Endothelial cell of umbilical vein (primary cell): Measurements from ENCODE around the gene OR52M1. TPM values are rescaled to one million over a fixed set of nuclear protein-coding genes. Genes with fewer than 3 reads are reported as not detected.

ENCODE experiments used
- BruUV-seq: library from RNA; stranded (reverse); fragments of 400-500 nt; replicated peaks from 2 replicates; lab custom pipeline; 2021; lab: Mats Ljungman, UMichigan
- CTCF ChIA-PET: fragments of 300-600, 350-600 bp; sonication (Branson Sonifier 250); formaldehyde crosslinking; loops from one replicate; lab custom pipeline; 2021; ENCODE audit warnings: antibody characterized with exemption, inconsistent platforms; lab: Charles Lee
- POLR2A ChIA-PET: fragments of 300-600, 350-600 bp; sonication (Branson Sonifier 250); formaldehyde crosslinking; loops from one replicate; lab custom pipeline; 2021; ENCODE audit warnings: antibody characterized with exemption, inconsistent platforms; lab: Charles Lee
- DNase-seq: peaks from one replicate; pipeline ENCODE4 v3.0.0-alpha.2; 2011; ENCODE audit warnings: low read depth, low spot score
- FAIRE-seq: peaks from 2 replicates; lab custom pipeline; 2011; peaks lifted over from hg19 to GRCh38; lab: Jason Lieb, UNC
- H2AFZ ChIP-seq: 2 replicates; pipeline ENCODE4 v1.6.0; 2012; ENCODE audit warnings: low read depth, low read length, control low read depth, inconsistent platforms
- H3K27ac ChIP-seq: 2 replicates; pipeline ENCODE4 v1.5.1; 2011; ENCODE audit warnings: low read depth, mild to moderate bottlenecking, control low read depth, low read length, moderate library complexity; ENCODE audit not compliant: insufficient read depth
- H3K27me3 ChIP-seq, 2 experiments: 2 replicates each; pipeline versions ENCODE4 v1.6.0 to v1.6.1; 2011; ENCODE audit warnings: low read length in 2 of 2, mixed read lengths in 1 of 2; ENCODE audit not compliant: control insufficient read depth in 2 of 2, insufficient read depth in 2 of 2
- H3K36me3 ChIP-seq, 2 experiments: 2 replicates in 1 of 2; 3 replicates in 1 of 2; pipeline ENCODE4 v1.5.1; 2011; ENCODE audit warnings: low read length in 2 of 2, mild to moderate bottlenecking in 1 of 2, moderate library complexity in 1 of 2; ENCODE audit not compliant: control insufficient read depth in 2 of 2, insufficient read depth in 2 of 2; ENCODE audit errors: extremely low read depth in 1 of 2
- H3K4me1 ChIP-seq: 3 replicates; pipeline ENCODE4 v1.5.1; 2011; ENCODE audit warnings: mild to moderate bottlenecking, low read length; ENCODE audit not compliant: control insufficient read depth, insufficient read depth; ENCODE audit errors: extremely low read depth
- H3K4me2 ChIP-seq: 2 replicates; pipeline ENCODE4 v1.6.1; 2011; ENCODE audit warnings: low read length, control low read depth, mixed read lengths; ENCODE audit not compliant: insufficient read depth
- H3K4me3 ChIP-seq, 3 experiments: fragments of 200-600 bp in 1 of 3; sonication (generic), shearing (Covaris generic) in 1 of 3; replicated peaks in 1 of 3; 2 replicates each; pipeline ENCODE4 v1.5.1; 2011 to 2016; ENCODE audit warnings: control low read depth in 3 of 3, low read length in 3 of 3, mild to moderate bottlenecking in 2 of 3, inconsistent platforms in 1 of 3, low read depth in 1 of 3, moderate library complexity in 1 of 3; ENCODE audit not compliant: insufficient read depth in 1 of 3
- H3K79me2 ChIP-seq: 2 replicates; pipeline ENCODE4 v1.6.0; 2012; ENCODE audit warnings: low read length, inconsistent platforms; ENCODE audit not compliant: control insufficient read depth, insufficient read depth
- H3K9ac ChIP-seq: replicated peaks from 2 replicates; pipeline ENCODE3; 2011; ENCODE audit warnings: low read length, control low read depth; ENCODE audit not compliant: insufficient read depth; ENCODE audit errors: extremely low read depth
- H3K9me1 ChIP-seq: replicated peaks from 3 replicates; pipeline ENCODE4 v1.6.0; 2011; ENCODE audit warnings: mild to moderate bottlenecking, low read length; ENCODE audit not compliant: control insufficient read depth, insufficient read depth; ENCODE audit errors: extremely low read depth
- H3K9me3 ChIP-seq: replicated peaks from 2 replicates; pipeline ENCODE4 v1.5.1; 2012; ENCODE audit warnings: low read length, inconsistent platforms; ENCODE audit not compliant: control insufficient read depth, insufficient read depth
- H4K20me1 ChIP-seq: replicated peaks from 2 replicates; pipeline ENCODE3; 2011; ENCODE audit warnings: mild to moderate bottlenecking, low read length; ENCODE audit not compliant: control insufficient read depth, insufficient read depth; ENCODE audit errors: extremely low read depth
- CTCF ChIP-seq, 2 donors: IDR thresholded peaks; 1 replicate in 1 of 2; 2 replicates in 1 of 2; pipeline ENCODE4 v1.5.1; 2011; ENCODE audit warnings: low read length in 2 of 2, mild to moderate bottlenecking in 2 of 2, moderate library complexity in 2 of 2, control low read depth in 1 of 2, inconsistent platforms in 1 of 2, low read depth in 1 of 2; ENCODE audit not compliant: insufficient read depth in 1 of 2; ENCODE audit errors: extremely low read depth in 1 of 2
- EZH2 ChIP-seq: IDR thresholded peaks from 2 replicates; pipeline ENCODE4 v1.6.1; 2012; ENCODE audit warnings: borderline replicate concordance, low read depth, mild to moderate bottlenecking, moderate library complexity, low read length, inconsistent platforms; ENCODE audit not compliant: severe bottlenecking
- FOS ChIP-seq: IDR thresholded peaks from 2 replicates; pipeline ENCODE4 v1.6.1; 2011; ENCODE audit warnings: mild to moderate bottlenecking, low read length, moderate library complexity, borderline replicate concordance; ENCODE audit not compliant: insufficient read depth
- GATA2 ChIP-seq: IDR thresholded peaks from 2 replicates; pipeline ENCODE4 v1.7.0; 2011; ENCODE audit warnings: low read depth, mild to moderate bottlenecking, moderate library complexity, mixed read lengths, low read length; ENCODE audit not compliant: insufficient read length, insufficient read depth
- POLR2A ChIP-seq: IDR thresholded peaks from 2 replicates; pipeline ENCODE4 v1.6.1; 2012; ENCODE audit warnings: low read depth, mild to moderate bottlenecking, control low read depth, low read length
- dilution Hi-C: fragments of 300-500 bp; cut with MboI; formaldehyde crosslinking; loops from one replicate; pipeline ENCODE4 v1.15.0; 2019; ENCODE audit warnings: low sequenced_read_pairs; ENCODE audit not compliant: extremely low pct_ligation_motif_present
- intact Hi-C: fragments of 100-400 bp; cut with micrococcal nuclease; formaldehyde crosslinking; loops from one replicate; pipeline ENCODE4 v1.10.0; 2022
- polyA plus RNA-seq, 4 experiments: library from polyadenylated mRNA; depleted of rRNA in 3 of 4; stranded (reverse) in 3 of 4; unstranded in 1 of 4; fragments of >200 nt; gene quantifications; 2 replicates each; pipeline versions ENCODE4 v1.2.1 to v1.2.3, GENCODE V29; 2011 to 2012; ENCODE audit warnings: missing spikeins in 1 of 4
- total RNA-seq: library from RNA; stranded (reverse); gene quantifications from 2 replicates; pipeline ENCODE4 v1.2.3, GENCODE V29; 2021

Gene OR52M1
- total and polyA plus RNA-seq, 2 donors (not counting 3 experiments of a cell fraction or from before 2014, with no cell fraction given), result not detected

GRCh38 chr11:4541071-4541470 lies 3.9 kb upstream of the OR52M1 start:
- Histone ChIP-seq H2AFZ (no peak overlapping the region), H3K4me3 (no peak overlapping the region), H3K27ac (no peak overlapping the region), H3K4me2 (no peak overlapping the region), H3K9ac (no peak overlapping the region), H3K79me2 (no peaks in the 10 kb centered on the region), H3K9me1 (no peaks in the 10 kb centered on the region), H3K27me3 (peaks cover 2% of the 10 kb centered on the region in 2 experiments), H4K20me1 (no peaks in the 10 kb centered on the region), H3K36me3 (no peaks in the 10 kb centered on the region), H3K4me1 (peaks cover 9% of the 10 kb centered on the region), H3K9me3 (no peaks in the 10 kb centered on the region)
- POLR2A ChIA-PET, result no interaction called here
- DNase-seq (no peak), FAIRE-seq (no peak)
- dilution Hi-C loops (no loop called here), intact Hi-C loops (no loop called here)
- BruUV-seq, result no TSS peak
- no peak for TF ChIP-seq POLR2A
- TF ChIP-seq EZH2, result no peak
- TF ChIP-seq CTCF (IDR thresholded peaks at IDR 0.05; ENCODE audit: extremely low read depth in 1 of 2, insufficient read depth in 1 of 2, low read depth in 1 of 2, low read length in 2 of 2), result no peak
- TF ChIP-seq GATA2, result no peak
- CTCF ChIA-PET, result interaction anchor here (2.0 to 7.7 kb wide), 3 partner anchors 354 to 362 kb away, joined by 13 to 238 read pairs (median 71); no protein-coding TSS in a partner anchor

GRCh38 chr11:4543561-4543960 lies 1.4 kb upstream of the OR52M1 start:
- no peak overlapping the region for H2AFZ ChIP-seq
- FAIRE-seq (no peak), DNase-seq (peak; percentile 22)
- no peaks in the 10 kb centered on the region for H4K20me1 ChIP-seq
- no peak overlapping the region for H3K9ac ChIP-seq
- no peaks in the 10 kb centered on the region for H3K79me2 ChIP-seq
- H3K27me3 ChIP-seq, result peaks cover 2% of the 10 kb centered on the region in 2 experiments
- no peaks in the 10 kb centered on the region for H3K9me1 ChIP-seq
- H3K27ac ChIP-seq, result no peak overlapping the region
- dilution Hi-C loops (no loop called here), intact Hi-C loops (no loop called here)
- TF ChIP-seq FOS (peak; percentile 64), POLR2A (no peak)
- no peaks in the 10 kb centered on the region for H3K9me3 ChIP-seq
- no peaks in the 10 kb centered on the region for H3K36me3 ChIP-seq
- no peak overlapping the region for H3K4me2 ChIP-seq
- no TSS peak for BruUV-seq
- peaks cover 9% of the 10 kb centered on the region for H3K4me1 ChIP-seq
- no peak overlapping the region for H3K4me3 ChIP-seq
- CTCF ChIA-PET, result interaction anchor here (1.4 to 7.7 kb wide), 3 partner anchors 8 to 360 kb away, joined by 5 to 238 read pairs (median 71); no protein-coding TSS in a partner anchor
- POLR2A ChIA-PET, result no interaction called here
